CD4-positive, alpha-beta T cell treated with Interleukin-6 at 100 ng/mL for 8 hours (primary cell): Measurements from ENCODE around the gene HLA-C.
"Not testable (repeated sequence)": the region's sequence is repeated elsewhere in the genome, so short reads cannot be mapped to it uniquely, and the experiment has no call there.

ENCODE experiments used
- DNase-seq: peaks from one replicate; pipeline ENCODE4 v3.0.0-alpha.2; 2020; ENCODE audit warnings: mixed read lengths, low spot score

The HLA-C gene

DNA sequence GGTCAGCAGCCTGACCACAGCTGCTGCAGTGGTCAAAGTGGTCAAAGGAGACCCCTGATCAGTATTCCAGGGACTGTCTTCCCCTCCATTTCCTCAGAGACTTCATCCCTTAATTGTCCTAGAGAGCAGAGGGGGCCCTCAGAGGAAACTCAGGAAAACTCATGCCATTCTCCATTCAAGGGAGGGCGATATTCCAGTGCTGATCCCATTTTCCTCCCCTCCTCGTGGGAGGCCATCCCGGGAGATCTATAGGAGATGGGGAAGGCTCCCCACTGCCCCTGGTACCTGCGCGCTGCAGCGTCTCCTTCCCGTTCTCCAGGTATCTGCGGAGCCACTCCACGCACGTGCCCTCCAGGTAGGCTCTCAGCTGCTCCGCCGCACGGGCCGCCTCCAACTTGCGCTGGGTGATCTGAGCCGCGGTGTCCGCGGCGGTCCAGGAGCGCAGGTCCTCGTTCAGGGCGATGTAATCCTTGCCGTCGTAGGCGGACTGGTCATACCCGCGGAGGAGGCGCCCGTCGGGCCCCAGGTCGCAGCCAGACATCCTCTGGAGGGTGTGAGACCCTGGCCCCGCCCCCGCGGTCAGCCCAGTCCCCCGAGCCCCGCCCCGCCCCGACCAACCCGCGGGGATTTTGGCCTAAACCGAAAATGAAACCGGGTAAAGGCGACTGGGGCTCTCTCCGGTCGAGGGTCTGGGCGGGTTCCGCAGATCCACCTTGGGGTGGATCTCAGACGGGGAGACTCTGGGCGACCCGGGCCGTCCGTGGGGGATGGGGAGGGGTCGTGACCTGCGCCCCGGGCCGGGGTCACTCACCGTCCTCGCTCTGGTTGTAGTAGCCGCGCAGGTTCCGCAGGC, 878 bp downstream of the HLA-C start:
- DNase-seq: peak; percentile 40

DNA sequence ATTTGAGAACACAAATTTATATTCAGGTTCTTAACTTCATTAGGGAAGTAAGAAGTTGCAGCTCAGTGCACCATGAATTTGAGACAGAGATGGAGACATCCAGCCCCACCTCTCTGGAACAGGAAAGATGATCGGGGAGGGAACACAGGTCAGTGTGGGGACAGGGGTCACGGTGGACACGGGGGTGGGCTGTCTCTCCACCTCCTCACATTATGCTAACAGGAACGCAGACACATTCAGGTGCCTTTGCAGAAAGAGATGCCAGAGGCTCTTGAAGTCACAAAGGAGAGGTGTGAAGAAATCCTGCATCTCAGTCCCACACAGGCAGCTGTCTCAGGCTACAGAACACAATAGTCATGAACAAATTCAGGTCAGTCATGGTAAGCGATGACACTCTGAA, 3.1 kb downstream of the HLA-C start:
- no peak for DNase-seq

DNA sequence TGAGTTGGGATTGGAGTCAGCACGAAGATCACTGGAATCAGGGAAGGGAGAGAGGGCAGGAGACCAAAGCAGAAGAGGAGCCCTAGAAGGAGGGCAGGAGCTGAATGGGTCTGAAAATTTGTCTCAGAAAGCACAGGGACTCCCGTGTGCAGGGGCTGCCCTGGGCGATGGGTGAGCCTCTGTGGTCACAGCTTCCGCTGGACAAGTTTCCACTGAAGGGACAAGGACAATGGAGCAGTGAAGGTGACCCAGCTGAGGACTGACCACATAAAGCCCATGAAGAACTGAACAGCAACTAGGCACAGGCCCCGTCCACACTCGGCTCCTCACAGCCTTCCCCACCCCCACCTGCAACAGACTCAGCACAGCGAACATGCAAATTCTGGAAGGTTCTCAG, 3.5 kb downstream of the HLA-C start:
- DNase-seq: no peak

DNA sequence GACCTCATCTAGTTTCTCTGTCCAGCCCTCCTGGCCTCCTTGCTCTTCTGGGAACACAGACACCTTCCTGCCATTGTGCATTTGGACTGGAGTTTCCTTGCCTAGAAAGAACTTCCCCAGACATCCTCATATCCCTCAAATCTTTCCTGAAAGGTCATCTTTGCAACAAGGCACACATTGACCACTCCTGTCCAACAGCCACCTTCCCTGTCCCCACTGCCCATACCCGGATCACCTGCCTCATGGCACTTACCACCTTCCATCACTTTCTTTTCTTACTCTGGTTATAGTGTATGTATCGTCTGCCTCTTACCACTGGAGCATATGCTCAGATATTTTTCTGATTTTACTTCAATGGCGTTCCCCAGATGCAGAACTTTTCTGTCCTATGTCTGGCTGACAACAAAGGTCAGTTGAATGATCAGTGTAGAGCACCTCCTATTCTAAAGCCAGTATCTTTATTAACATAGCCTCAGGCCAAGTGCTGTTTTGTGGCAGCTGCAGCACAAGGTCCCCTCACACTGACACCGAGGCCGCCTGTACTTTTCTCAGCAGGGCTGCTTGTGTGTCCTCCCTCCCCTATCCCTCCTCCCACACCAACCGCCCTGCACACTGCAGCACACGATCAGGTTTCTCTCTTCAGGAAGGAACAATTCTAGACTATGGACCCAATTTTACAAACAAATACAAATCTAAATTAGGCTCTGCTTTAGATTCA, 4.1 kb downstream of the HLA-C start:
- DNase-seq: no peak

DNA sequence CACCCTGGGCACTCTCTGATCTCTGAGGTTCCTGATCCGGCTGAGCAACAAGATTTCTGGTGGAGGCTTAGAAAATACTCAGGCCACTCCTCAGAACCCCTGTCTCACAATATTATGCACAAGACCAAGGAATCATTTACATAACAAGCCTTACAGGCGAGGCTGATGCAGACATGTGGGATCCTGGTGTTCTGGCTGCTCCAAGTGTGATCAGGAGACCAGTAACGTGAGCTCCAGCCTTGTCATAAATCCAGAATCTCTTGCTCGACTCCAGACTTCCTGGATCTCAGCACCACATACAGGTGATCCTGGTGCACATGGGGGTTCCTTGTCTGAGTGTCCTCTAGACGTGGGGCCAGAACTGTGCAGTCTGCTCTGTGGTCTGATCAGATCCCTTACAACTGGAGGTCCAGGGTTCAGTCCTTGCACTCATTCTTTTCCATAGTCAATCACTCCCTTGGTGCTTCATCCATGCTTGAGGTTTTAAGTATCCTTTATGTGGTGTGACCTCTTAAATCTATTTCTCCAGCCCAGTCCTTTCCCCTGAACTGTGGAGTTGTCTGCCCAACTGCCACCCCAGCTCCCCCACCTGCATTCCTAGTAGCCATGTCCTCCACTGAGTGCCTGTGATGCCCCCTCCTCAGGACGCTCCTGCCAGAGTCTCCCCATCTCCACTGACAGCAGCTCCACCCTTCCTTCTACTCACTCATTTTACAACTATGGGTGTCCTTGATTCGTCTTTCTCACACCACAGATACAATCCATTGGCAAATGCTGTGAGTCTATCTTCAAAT, 5.1 kb downstream of the HLA-C start:
- no peak for DNase-seq

DNA sequence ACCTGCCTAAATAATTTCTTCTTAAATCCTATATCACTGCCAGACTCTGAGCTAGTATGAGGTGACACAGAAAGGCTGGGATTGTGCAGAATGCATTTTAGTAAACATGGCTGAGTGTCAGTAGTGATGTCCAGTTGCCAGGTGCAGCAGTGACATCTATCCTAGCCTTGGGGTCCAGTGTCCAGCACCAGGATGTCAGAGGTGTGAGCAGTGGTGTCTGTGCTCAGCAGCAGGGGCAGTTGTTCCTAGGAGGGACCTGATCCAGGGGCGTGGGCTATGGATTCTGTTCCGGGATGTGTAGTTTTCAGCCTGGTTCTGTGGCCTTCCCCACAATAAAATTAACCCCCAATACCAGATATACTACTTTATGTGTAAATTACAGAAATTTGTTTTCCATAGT, 6.0 kb downstream of the HLA-C start:
- no peak for DNase-seq

DNA sequence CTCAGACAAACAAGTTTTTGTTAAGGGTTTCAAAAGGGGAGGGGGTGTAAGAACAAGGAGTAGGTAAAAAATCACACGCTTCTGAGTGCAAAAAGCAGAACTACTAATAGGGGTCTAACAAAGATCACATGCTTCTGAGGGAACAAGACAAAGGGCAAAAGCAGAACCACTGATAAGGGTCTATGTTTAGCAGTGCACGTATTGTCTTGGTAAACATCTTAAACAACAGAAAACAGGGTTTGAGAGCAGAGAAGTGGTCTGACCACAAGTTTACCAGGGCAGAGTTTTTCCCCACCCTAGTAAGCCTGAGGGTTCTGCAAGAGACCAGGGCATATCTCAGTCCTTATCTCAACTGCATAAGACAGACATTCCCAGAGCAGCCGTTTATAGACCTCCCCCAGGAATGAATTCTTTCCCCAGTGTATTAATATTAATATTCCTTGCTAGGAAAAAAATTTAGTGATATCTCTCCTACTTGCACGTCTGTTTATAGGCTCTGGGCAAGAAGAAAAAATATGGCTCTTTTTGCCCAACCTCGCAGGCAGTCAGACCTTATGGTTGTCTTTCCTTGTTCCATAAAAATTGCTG, 8.5 kb downstream of the HLA-C start:
- DNase-seq: not testable (repeated sequence)

DNA sequence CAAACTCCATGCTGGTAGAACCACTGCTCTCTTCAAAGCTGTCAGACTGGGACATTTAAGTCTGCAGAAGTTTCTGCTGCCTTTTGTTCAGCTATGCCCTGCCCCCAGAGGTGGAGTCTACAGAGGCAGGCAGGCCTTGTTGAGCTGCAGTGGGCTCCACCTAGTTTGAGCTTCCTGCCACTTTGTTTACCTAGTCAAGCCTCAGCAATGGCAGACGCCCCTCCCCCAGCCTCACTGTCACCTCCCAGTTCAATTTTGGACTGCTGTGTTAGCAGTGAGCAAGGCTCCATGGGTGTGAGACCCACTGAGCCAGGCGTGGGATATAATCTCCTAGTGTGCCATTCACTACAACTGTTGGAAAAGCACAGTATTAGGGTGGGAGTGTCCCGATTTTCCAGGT, 11.9 kb downstream of the HLA-C start:
- DNase-seq: peak; percentile 65

DNA sequence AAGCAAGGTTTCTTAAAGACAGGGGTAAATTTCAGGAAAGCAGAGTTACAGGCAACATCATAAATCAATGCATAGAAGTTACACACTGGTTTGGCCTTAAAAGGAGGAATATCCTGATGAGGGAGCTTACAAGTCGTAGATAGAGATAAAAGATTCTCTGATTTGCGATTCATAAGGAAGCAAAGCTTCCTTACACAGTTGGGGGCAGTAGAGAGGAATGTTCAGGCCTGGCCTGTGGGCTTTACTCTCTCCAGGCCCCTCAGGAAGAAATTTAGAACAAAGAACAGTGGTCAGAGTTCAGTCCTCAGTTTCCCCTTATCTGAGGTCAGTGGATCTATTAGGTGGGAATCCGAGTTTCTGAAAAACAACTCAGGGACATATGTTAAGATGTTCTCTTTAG, 19.3 kb downstream of the HLA-C start:
- DNase-seq: no peak

DNA sequence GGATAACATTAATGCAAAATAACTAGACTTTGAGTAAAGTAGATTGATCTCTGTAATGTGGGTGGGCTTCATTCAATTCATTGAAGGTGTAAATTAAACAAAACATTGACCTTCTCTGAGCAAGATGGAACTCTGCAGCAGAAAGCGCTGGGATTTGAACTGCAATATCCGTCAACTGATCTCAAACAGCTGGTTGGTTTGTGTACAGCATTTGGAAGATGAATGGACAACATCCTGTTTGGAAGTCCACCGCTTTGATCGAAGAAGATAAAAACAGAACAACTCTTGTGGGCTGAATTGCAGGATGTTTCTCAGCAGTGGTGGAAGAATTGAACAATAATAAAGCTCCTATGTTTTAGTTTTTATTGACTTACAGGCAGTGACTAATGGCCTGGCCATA, 20.6 kb downstream of the HLA-C start:
- no peak for DNase-seq

DNA sequence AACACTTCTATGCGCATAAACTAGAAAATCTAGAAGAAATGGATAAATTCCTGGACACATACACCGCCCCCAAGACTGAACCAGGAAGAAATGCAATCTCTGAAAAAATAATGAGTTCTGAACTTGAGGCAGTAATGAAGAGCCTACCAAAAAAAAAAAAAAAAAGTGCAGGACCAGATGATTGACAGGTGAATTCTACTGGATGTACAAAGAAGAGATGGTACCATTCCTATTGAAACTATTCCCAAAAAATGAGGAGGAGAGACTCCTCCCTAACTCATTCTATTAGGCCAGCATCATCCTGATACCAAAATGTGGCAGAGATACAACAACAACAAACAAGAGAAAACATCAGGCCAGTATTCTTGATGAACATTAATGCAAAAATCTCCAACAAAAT, 22.7 kb downstream of the HLA-C start:
- DNase-seq: no peak

DNA sequence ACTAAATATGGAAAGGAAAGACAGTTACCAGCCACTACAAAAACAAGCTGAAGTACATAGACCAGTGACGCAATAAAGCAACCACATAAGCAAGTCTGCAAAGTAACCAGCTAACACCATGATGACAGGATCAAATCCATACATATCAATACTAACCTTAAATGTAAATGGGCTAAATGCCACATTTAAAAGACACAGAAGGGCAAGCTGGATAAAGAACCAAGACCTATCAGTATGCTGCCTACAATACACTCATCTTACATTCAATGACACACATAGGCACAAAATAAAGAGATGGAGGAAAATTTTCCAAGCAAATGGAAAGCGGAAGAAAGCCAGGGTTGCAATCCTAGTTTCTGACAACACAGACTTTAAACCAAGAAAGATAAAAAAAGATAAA, 24.1 kb downstream of the HLA-C start:
- no peak for DNase-seq

DNA sequence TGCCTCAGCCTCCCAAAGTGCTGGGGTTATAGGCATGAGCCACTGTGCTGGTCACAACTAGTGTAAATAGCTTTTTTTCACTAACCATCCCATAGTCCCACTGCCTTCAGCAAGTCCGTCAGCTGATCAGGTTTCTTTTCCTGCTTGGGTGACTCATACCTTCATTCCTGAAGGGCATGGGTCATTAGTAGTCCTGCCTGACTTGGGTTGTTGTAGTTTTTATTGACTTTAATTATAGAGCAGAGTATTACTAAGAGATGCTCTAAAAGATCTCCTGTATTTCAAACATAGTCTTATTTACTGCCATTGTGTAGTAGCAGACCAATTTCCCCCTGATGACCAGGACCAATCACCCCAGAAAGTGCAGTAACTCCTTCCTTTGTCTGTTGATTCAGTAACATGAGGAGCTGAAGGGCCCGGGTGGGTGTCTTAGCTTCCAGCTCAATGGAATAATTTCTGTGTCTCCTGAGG, 25.8 kb downstream of the HLA-C start:
- DNase-seq: no peak

DNA sequence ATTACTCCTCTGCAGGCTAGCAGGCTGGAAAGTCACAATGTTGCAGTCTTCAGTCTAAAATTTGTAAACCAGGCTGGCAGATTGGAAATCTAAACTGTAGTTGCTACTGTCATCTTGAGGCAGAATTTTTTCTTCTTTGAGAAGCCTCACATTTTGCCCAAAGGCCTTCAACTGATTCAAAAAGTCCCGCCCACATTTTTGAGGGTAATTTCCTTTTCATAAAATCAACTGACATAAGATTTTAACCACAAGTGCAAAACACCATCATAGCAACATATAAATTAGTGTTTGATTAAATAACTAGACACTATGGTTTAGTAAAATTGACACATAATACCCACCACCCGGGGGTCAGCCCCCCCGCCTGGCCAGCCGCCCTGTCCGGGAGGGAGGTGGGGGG, 28.4 kb downstream of the HLA-C start:
- no peak for DNase-seq

DNA sequence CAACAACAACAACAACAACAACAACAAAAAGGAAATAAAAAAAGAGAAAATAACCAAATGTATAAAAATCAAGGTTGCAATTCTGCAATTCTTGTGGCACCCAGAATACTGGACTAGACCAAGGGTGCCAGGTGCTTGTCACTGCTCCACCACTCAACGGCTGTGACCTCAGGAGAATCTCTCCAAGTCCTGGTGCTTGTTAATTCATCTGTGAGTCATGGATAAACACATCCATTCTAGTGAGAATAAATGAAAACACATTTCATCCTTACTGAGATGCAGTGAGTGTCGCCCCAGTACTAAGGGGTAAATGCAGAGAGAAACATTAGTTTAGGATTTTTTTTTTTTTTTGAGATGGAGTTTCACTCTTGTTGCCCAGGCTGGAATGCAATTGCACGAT, 32.0 kb downstream of the HLA-C start:
- DNase-seq: no peak

DNA sequence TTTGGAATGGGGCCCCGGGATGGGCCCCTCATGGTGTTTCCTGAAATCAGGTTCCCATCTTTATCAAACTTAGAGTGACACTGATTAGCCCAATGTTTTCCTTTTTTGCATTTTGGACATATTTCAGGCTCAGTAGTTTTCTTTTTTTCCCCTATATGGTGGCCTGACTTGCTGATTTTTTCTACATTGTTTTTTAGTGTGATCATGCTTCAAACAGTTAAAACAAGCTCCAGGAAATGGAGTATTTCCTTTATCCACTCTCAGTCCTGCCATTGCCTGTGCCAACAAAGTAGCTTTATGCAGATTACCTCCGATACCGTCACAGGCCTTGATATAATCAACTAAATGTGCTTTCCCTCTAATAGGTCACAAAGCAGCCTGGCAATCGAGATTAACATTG, 37.8 kb downstream of the HLA-C start:
- DNase-seq: not testable (repeated sequence)

DNA sequence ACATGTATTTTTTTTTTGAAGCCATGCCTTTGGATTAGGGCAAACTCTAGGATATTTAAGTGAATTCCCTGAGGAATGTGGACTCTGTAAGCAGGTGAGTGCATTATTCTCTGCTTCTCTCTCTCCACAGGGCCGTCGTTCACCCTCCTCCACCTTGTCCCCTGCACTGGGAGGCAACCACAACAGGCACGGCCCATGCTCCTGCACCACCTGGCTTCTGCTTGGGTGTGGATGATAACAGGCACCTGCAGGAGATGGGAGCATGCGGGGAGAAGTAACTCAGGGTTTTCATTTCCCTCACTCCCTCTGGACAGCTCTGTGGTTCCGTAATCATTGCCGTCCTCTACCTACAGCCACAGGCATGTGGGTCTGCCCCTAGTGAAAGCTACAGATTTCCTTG, 43.4 kb downstream of the HLA-C start:
- no peak for DNase-seq

DNA sequence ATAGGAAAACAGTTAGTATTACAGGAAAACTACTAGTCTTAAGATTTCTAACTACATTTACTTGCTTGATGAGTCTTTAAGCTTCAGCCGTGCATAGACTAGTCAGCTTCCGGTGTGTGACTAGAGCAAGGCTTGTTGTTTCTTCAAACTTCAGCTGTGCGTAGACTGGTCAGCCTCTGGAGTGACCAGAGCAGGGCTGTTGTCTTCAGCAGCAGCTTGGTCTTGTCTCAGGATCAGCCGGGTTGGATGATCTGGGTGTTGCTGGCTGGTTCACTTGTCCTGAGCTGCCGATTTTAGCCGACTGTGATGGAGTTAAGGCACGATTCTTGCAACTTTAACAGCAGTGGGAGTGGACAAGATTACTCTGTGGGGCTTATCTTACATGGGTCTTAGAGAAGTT, 44.7 kb downstream of the HLA-C start:
- no peak for DNase-seq

DNA sequence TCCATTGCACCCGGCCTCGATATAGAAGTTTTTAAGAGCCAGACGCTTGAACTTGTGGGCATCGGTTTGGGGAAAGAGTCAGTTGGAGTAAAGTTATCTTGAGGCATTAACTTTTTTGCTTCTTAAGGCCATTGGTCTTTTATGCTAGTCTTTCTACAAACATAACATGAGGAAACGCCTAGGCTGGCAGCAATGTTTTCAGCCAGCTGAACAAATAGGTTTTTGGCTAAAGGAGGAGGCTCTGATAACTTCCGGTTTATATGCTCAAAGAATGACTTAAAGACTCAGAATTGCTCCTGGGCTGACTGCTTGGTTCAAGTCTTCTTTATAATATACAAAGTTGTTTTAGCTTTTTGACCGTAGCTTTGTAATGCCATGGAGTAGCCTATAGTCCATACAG, 46.2 kb downstream of the HLA-C start:
- no peak for DNase-seq

DNA sequence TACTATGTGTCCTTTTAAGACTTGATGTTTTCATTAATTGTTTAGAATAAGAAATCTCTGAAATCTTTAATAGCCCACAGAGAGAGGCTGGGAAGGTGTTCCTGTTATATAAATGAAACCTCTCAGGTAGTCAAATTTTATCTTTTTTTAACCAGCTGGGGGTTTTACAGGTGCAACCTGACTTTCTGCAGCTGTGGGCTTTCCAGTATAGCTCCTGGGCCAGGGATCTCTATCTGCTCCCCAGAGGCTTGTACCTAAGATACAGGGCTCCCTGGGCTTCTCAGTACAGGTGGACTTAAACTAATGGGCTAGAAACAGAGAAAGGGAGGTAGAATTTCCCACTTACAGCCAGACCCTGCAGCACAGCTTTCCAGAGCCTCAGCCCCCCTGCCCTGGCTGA, 49.4 kb downstream of the HLA-C start:
- no peak for DNase-seq
